Neural progenitor cell (in vitro differentiated cells): ENCODE results near the gene DSCAML1. TPM values are rescaled to one million over a fixed set of nuclear protein-coding genes. Genes with fewer than 3 reads are reported as not detected.

Experiments
- DNase-seq: peaks from one replicate; pipeline ENCODE4 v3.0.0-alpha.2; 2016; ENCODE audit warnings: low spot score
- H2AFZ ChIP-seq: fragments of 200-600 bp; sonication (generic); replicated peaks from 2 replicates; pipeline ENCODE4 v1.6.1; 2016; ENCODE audit warnings: antibody characterized with exemption
- H3F3A ChIP-seq: fragments of 200-600 bp; sonication (generic); 2 replicates; pipeline ENCODE4 v1.6.1; 2016; ENCODE audit warnings: antibody characterized with exemption, low read depth
- H3K27ac ChIP-seq: fragments of 200-600 bp; sonication (generic); 2 replicates; pipeline ENCODE4 v1.5.1; 2016; ENCODE audit warnings: mild to moderate bottlenecking
- H3K27me3 ChIP-seq: fragments of 200-600 bp; sonication (generic); 2 replicates; pipeline ENCODE4 v1.6.1; 2016; ENCODE audit warnings: mild to moderate bottlenecking, moderate library complexity
- H3K36me3 ChIP-seq: fragments of 200-600 bp; sonication (generic); 2 replicates; pipeline ENCODE4 v1.5.1; 2016
- H3K4me1 ChIP-seq: fragments of 200-600 bp; sonication (generic); 2 replicates; pipeline ENCODE4 v1.6.1; 2016; ENCODE audit warnings: mixed run types
- H3K4me2 ChIP-seq: fragments of 200-600 bp; sonication (generic); 2 replicates; pipeline ENCODE4 v1.6.1; 2016
- H3K4me3 ChIP-seq: fragments of 200-600 bp; sonication (generic); 2 replicates; pipeline ENCODE4 v1.5.1; 2016
- H3K79me2 ChIP-seq: fragments of 200-600 bp; sonication (generic); 2 replicates; pipeline ENCODE4 v1.6.1; 2016; ENCODE audit warnings: low read depth
- H3K9ac ChIP-seq: fragments of 200-600 bp; sonication (generic); 2 replicates; pipeline ENCODE4 v1.6.1; 2016
- H3K9me3 ChIP-seq: fragments of 200-600 bp; sonication (generic); 2 replicates; pipeline ENCODE4 v1.5.1; 2016; ENCODE audit warnings: low read depth
- H4K20me1 ChIP-seq: fragments of 200-600 bp; sonication (generic); 2 replicates; pipeline ENCODE4 v1.6.1; 2016; ENCODE audit warnings: low read depth
- H3K27ac Mint-ChIP-seq: 3 replicates; pipeline ENCODE4 v1.8.0; 2021; ENCODE audit warnings: mixed read lengths
- H3K27me3 Mint-ChIP-seq: 2 replicates; pipeline ENCODE4 v1.8.0; 2022; ENCODE audit warnings: low read depth, mild to moderate bottlenecking, inconsistent platforms, moderate library complexity, mixed read lengths; ENCODE audit not compliant: insufficient read depth
- H3K36me3 Mint-ChIP-seq: 3 replicates; pipeline ENCODE4 v1.8.0; 2021; ENCODE audit warnings: mixed read lengths
- H3K4me1 Mint-ChIP-seq: 3 replicates; pipeline ENCODE4 v1.8.0; 2021; ENCODE audit warnings: mixed read lengths
- H3K4me3 Mint-ChIP-seq: 3 replicates; pipeline ENCODE4 v1.8.0; 2021; ENCODE audit warnings: mild to moderate bottlenecking, moderate library complexity, mixed read lengths
- H3K9me3 Mint-ChIP-seq: 3 replicates; pipeline ENCODE4 v1.8.0; 2020; ENCODE audit warnings: mixed read lengths
- CTCF ChIP-seq: fragments of 200-600 bp; sonication (generic); IDR thresholded peaks from 2 replicates; pipeline ENCODE4 v1.5.1; 2017; ENCODE audit warnings: antibody characterized with exemption, mild to moderate bottlenecking
- EZH2 ChIP-seq: fragments of 200-600 bp; sonication (generic); IDR thresholded peaks from 2 replicates; pipeline ENCODE4 v1.6.1; 2017; ENCODE audit warnings: antibody characterized with exemption, mild to moderate bottlenecking, moderate library complexity
- EZH2phosphoT487 ChIP-seq: fragments of 200-600 bp; sonication (generic); IDR thresholded peaks from 2 replicates; pipeline ENCODE4 v1.6.1; 2017; ENCODE audit warnings: antibody characterized with exemption
- total RNA-seq: library from RNA; depleted of rRNA; stranded (reverse); fragments of >200 nt; gene quantifications from 2 replicates; pipeline ENCODE4 v1.2.3, GENCODE V29; 2015; ENCODE audit warnings: low replicate concordance

DSCAML1 gene
- total RNA-seq, 1 donor from 2014 or later, result 0.06 TPM

GRCh38 chr11:117697319-117697718 lies 99.7 kb downstream of the DSCAML1 start:
- Mint-ChIP-seq H3K4me3 (no peak overlapping the region), H3K36me3 (no peaks in the 10 kb centered on the region), H3K27ac (no peak overlapping the region), H3K27me3 (peaks cover 7% of the 10 kb centered on the region), H3K4me1 (peaks cover 22% of the 10 kb centered on the region), H3K9me3 (no peaks in the 10 kb centered on the region)
- H3K27me3 ChIP-seq, result peaks cover 6% of the 10 kb centered on the region
- H3K9me3 ChIP-seq, result no peaks in the 10 kb centered on the region
- H3K4me1 ChIP-seq, result peaks cover 22% of the 10 kb centered on the region
- H3K27ac ChIP-seq, result no peak overlapping the region
- H3K79me2 ChIP-seq, result no peaks in the 10 kb centered on the region
- peaks cover 7% of the 10 kb centered on the region for H3F3A ChIP-seq
- H3K36me3 ChIP-seq, result no peaks in the 10 kb centered on the region
- H3K9ac ChIP-seq, result no peak overlapping the region
- H3K4me3 ChIP-seq, result no peak overlapping the region
- H3K4me2 ChIP-seq, result no peak overlapping the region
- TF ChIP-seq EZH2 (no peak), EZH2phosphoT487 (no peak)
- no peaks in the 10 kb centered on the region for H4K20me1 ChIP-seq
- DNase-seq, result no peak
- H2AFZ ChIP-seq, result no peak overlapping the region

GRCh38 chr11:117696540-117696939 lies 100.5 kb downstream of the DSCAML1 start:
- Mint-ChIP-seq H3K27ac (no peak overlapping the region), H3K4me1 (peaks cover 20% of the 10 kb centered on the region), H3K4me3 (no peak overlapping the region), H3K36me3 (no peaks in the 10 kb centered on the region), H3K9me3 (no peaks in the 10 kb centered on the region), H3K27me3 (peaks cover under 1% of the 10 kb centered on the region)
- Histone ChIP-seq H3K79me2 (no peaks in the 10 kb centered on the region), H3K4me2 (peak overlapping the region; percentile 61), H3F3A (peaks cover 7% of the 10 kb centered on the region), H3K9ac (no peak overlapping the region), H4K20me1 (no peaks in the 10 kb centered on the region), H3K27me3 (peaks cover 6% of the 10 kb centered on the region), H3K36me3 (no peaks in the 10 kb centered on the region), H3K4me1 (peaks cover 23% of the 10 kb centered on the region), H3K9me3 (no peaks in the 10 kb centered on the region), H3K4me3 (peak overlapping the region; percentile 2), H2AFZ (no peak overlapping the region), H3K27ac (no peak overlapping the region)
- DNase-seq, result peak; percentile 50
- TF ChIP-seq EZH2 (no peak), CTCF (no peak), EZH2phosphoT487 (no peak)

GRCh38 chr11:117693344-117693743 lies 103.7 kb downstream of the DSCAML1 start:
- Histone ChIP-seq H3K27ac (no peak overlapping the region), H3K9ac (no peak overlapping the region), H2AFZ (no peak overlapping the region), H3K27me3 (peaks cover 6% of the 10 kb centered on the region), H3K9me3 (no peaks in the 10 kb centered on the region), H3K36me3 (no peaks in the 10 kb centered on the region), H3K4me1 (peaks cover 25% of the 10 kb centered on the region), H3K4me2 (no peak overlapping the region), H3K4me3 (no peak overlapping the region), H3K79me2 (no peaks in the 10 kb centered on the region), H3F3A (peaks cover 7% of the 10 kb centered on the region), H4K20me1 (no peaks in the 10 kb centered on the region)
- Mint-ChIP-seq H3K27ac (no peak overlapping the region), H3K4me1 (peaks cover 32% of the 10 kb centered on the region), H3K27me3 (peaks cover 4% of the 10 kb centered on the region), H3K36me3 (no peaks in the 10 kb centered on the region), H3K9me3 (no peaks in the 10 kb centered on the region), H3K4me3 (no peak overlapping the region)
- TF ChIP-seq CTCF (no peak), EZH2 (no peak), EZH2phosphoT487 (no peak)
- DNase-seq, result no peak

- Histone ChIP-seq H3K4me3 (no peak overlapping the region), H3K4me2 (peak overlapping the region; percentile 8), H3K9me3 (no peaks in the 10 kb centered on the region), H2AFZ (no peak overlapping the region), H3K36me3 (no peaks in the 10 kb centered on the region), H3K4me1 (peaks cover 20% of the 10 kb centered on the region), H3K27me3 (peaks cover 6% of the 10 kb centered on the region), H3F3A (peaks cover 3% of the 10 kb centered on the region), H3K9ac (no peak overlapping the region), H3K79me2 (no peaks in the 10 kb centered on the region), H4K20me1 (no peaks in the 10 kb centered on the region), H3K27ac (no peak overlapping the region)
- TF ChIP-seq EZH2 (no peak), CTCF (no peak), EZH2phosphoT487 (no peak)
- H3K27ac Mint-ChIP-seq, result no peak overlapping the region
- no peak for DNase-seq
- H3K9me3 Mint-ChIP-seq, result no peaks in the 10 kb centered on the region
- H3K4me3 Mint-ChIP-seq, result no peak overlapping the region
- no peaks in the 10 kb centered on the region for H3K36me3 Mint-ChIP-seq
- H3K4me1 Mint-ChIP-seq, result peaks cover 32% of the 10 kb centered on the region
- H3K27me3 Mint-ChIP-seq, result peaks cover 9% of the 10 kb centered on the region
Measured at GRCh38 chr11:117691516-117691915, 105.5 kb downstream of the DSCAML1 start.
